ENCODE data around the gene CFLAR. TPM values are rescaled to one million over a fixed set of nuclear protein-coding genes. Genes with fewer than 3 reads are reported as not detected.

Gene CFLAR
- total RNA-seq, 1 donor from 2014 or later = 120 TPM

DNA sequence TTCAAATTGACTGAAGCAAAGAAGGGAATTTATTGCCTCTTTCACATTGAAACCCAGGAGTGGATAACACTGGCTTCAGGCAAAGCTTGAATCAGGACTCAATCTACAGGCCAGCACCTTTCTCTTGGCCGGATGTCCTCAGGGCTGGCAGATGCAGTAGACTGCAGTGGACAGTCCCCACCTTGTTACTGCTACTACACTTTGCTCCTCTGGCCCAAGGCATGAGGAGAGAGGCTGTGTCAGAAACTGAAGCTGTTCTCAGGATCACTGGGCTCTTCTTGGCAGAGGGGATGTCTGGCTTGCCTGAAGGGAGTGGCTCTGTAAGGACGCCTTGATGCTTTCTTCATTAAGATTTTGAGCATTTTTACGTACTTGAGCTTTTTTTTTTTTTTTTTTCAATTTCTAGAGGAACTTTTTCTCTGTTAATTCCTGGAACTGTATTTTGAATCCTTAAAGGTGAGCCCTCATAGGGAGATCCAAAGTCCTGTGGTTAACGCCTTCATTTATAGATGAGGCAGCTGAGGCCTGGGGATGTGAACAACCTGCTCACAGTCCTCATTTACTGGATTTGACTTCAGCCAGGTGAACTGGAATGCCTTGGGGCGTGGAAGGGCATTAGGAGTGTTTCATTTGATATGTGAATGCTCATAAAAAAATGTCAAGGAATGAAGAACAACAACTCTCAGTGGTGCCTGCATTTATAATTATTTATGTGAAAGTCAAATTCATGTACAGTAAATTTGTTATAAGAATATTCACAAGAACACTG, 103.5 kb downstream of the CFLAR start:
- DNase-seq = no peak

DNA sequence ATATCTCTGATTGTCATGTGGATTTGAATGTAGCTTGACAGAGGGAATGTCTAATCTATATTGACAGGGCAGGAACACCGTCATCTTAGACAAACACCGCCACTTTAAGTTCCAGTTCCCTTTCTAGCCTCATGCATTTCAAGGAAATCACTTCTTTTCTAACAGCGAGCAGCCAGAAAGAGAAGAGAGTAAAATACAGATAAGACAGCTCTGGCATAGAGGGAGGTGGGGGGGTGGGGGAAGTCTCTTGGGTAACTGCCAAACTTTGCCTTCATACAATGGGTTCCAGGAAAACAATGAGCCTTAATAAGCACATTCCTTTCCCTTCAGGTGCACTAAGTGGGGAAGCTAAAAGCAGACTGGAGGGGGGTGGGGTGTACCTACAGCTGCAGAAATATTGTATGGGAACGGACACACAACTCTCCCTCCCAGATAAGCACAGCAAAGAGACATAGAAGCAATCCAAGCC, 104.2 kb downstream of the CFLAR start:
- no peak for DNase-seq

GRCh38 chr2:201223089-201224073, 107.4 kb downstream of the CFLAR start:
- no peak for DNase-seq

Small RNAs within 50 kb of the gene (small RNA-seq; reads per million reads assigned to genes)
- gene AC007283.2 (ENCODE audit: low replicate concordance) = not detected
- not detected for gene MTND4LP13 (ENCODE audit: low replicate concordance)
- not detected for gene RNU6-1206P (ENCODE audit: low replicate concordance)
- not detected for gene RNU7-45P (ENCODE audit: low replicate concordance)

Other genes with a start within 250 kb of the CFLAR start
- gene PPIL3, start 227.1 kb upstream of the CFLAR start, total RNA-seq = 49.1 TPM
- 28.3 TPM for gene NIF3L1, start 226.8 kb upstream of the CFLAR start, total RNA-seq
- 22.1 TPM for gene ORC2, start 152.5 kb upstream of the CFLAR start, total RNA-seq
- 22.3 TPM for gene HYCC2, start 44.5 kb upstream of the CFLAR start, total RNA-seq
- 74.9 TPM for gene NDUFB3, start 44.2 kb upstream of the CFLAR start, total RNA-seq
- gene CASP10, start 67.0 kb downstream of the CFLAR start, total RNA-seq = 10.8 TPM
- gene CASP8, start 144.4 kb downstream of the CFLAR start, total RNA-seq = 8.3 TPM
- gene FLACC1, start 241.2 kb downstream of the CFLAR start, total RNA-seq = 0.72 TPM